ENCODE data around the gene P3H1.

P3H1 gene

DNA sequence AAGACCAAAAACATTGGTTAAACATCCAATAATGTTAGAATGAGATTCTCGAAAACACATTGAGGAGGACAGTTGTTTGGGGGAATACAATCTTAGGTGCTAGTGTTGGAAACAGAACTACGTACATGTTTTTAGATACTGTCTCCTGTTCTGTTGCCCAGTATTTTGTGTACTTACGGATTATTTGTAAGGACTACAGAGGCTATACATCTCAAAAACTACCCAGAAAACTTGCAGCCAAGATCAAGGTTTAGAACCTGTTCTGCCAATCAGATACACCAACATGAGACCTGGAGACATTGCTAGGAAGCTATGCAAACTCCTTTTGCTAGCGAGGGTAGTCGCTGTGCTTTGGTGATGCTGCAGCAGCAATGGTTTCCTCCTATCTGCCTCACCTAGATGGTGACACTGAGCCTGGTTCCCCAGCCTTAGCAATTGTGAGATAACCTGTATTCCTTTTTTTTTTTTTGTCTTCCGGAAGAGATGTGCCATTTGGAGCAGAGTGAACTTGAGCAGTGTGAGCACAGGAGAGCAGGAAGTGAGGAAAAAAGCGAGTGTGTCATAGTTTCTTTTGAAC lies 62.9 kb downstream of the P3H1 start:
- Mint-ChIP-seq H3K27ac (peak overlapping the region; percentile 59), H3K9me3 (no peaks in the 10 kb centered on the region), H3K4me1 (ENCODE audit: low read depth) (peaks cover 5% of the 10 kb centered on the region), H3K36me3 (ENCODE audit: low read depth) (peaks cover 98% of the 10 kb centered on the region), H3K4me3 (no peak overlapping the region), H3K27me3 (no peaks in the 10 kb centered on the region)
- no peak for DNase-seq

GRCh38 chr1:42700006-42700405 lies 66.8 kb downstream of the P3H1 start:
- Mint-ChIP-seq H3K36me3 (ENCODE audit: low read depth) (peaks cover 100% of the 10 kb centered on the region), H3K27ac (peak overlapping the region; percentile 73), H3K27me3 (no peaks in the 10 kb centered on the region), H3K9me3 (no peaks in the 10 kb centered on the region), H3K4me3 (no peak overlapping the region), H3K4me1 (ENCODE audit: low read depth) (peaks cover 23% of the 10 kb centered on the region)
- no peak for DNase-seq

DNA sequence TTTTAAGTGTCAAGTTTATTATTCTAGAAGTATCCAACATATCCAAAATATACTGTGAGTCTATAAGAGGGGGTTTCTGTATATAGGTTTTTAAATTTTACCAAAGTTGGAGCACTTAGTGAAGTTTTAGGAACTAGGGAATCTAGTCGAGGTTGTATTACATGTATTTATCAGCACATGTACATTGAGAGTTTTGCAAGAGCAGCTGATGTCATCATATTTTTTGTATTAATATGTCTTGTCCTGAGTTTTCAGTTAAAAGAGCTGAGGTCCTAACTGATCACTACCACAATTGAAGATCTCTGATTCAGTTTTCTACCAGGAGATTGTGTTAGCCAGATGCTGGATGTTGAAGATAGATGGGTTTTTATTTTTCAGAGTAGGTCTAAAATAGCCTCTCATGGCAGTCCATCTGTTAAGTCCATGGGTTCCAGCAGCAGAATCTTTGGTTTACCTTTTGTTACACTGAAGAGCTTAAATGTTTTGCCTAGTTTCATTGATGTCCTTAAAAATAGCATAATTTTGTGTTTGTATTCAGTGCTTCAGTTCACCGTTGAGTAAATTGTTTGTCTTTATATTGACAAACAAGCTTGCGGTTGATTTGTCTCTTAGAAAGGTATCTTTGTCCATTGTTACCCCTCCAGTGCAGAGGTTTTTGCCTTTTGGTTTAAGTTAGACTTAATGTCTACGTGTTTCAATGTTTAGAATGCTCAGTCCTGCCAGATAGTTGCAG lies 68.6 kb downstream of the P3H1 start:
- no peak overlapping the region for H3K4me3 Mint-ChIP-seq
- H3K9me3 Mint-ChIP-seq: no peaks in the 10 kb centered on the region
- H3K27me3 Mint-ChIP-seq: no peaks in the 10 kb centered on the region
- H3K4me1 Mint-ChIP-seq (ENCODE audit: low read depth): peaks cover 39% of the 10 kb centered on the region
- H3K27ac Mint-ChIP-seq: peak overlapping the region; percentile 73
- H3K36me3 Mint-ChIP-seq (ENCODE audit: low read depth): peaks cover 100% of the 10 kb centered on the region
- no peak for DNase-seq
